GM23338 (cell line): Measurements from ENCODE around the gene TLE2.

Experiments used
- CREB1 ChIP-seq: fragments of 250-450 bp; sonication (Bioruptor Pico); IDR thresholded peaks from 2 replicates; pipeline ENCODE4 v1.5.0; 2020; ENCODE audit warnings: low read depth, mild to moderate bottlenecking, moderate library complexity
- EZH2 ChIP-seq: fragments of 200-600 bp; sonication (generic); IDR thresholded peaks from one replicate; pipeline ENCODE4 v1.8.0; 2017; ENCODE audit warnings: antibody characterized with exemption, mild to moderate bottlenecking, low read depth; ENCODE audit not compliant: unreplicated experiment
- EZH2phosphoT487 ChIP-seq: fragments of 200-600 bp; sonication (generic); IDR thresholded peaks from one replicate; pipeline ENCODE4 v1.8.1; 2018; ENCODE audit warnings: antibody characterized with exemption; ENCODE audit not compliant: unreplicated experiment
- JUNB ChIP-seq: IDR thresholded peaks from one replicate; pipeline ENCODE4 v1.6.1; 2016; ENCODE audit warnings: antibody characterized with exemption; ENCODE audit not compliant: unreplicated experiment
- POLR2AphosphoS5 ChIP-seq: IDR thresholded peaks from 2 replicates; pipeline ENCODE4 v1.6.1; 2016; ENCODE audit warnings: antibody characterized with exemption, low read depth
- REST ChIP-seq: IDR thresholded peaks from one replicate; pipeline ENCODE4 v1.6.1; 2018; ENCODE audit warnings: antibody characterized with exemption; ENCODE audit not compliant: unreplicated experiment
- STAT1 ChIP-seq: IDR thresholded peaks from one replicate; pipeline ENCODE4 v1.6.1; 2016; ENCODE audit warnings: antibody characterized with exemption; ENCODE audit not compliant: unreplicated experiment
- ZNF331 ChIP-seq: fragments of 250-450 bp; sonication (Bioruptor Pico); IDR thresholded peaks from 2 replicates; pipeline ENCODE4 v1.5.0; 2020; ENCODE audit warnings: low read depth, mild to moderate bottlenecking, moderate library complexity
- TF ChIP-seq, protein P1 (sequence below), 2 experiments: fragments of 200-600 bp in 1 of 2; sonication (generic) in 1 of 2; conservative IDR thresholded peaks; 2 replicates each; pipeline versions ENCODE4 v1.5.1 to v1.6.1; 2016 to 2017; ENCODE audit warnings: antibody characterized with exemption in 2 of 2, low read depth in 2 of 2, mild to moderate bottlenecking in 2 of 2, moderate library complexity in 1 of 2
- TF ChIP-seq, protein P2 (sequence below): fragments of 250-450 bp; sonication (Bioruptor Pico); IDR thresholded peaks from 2 replicates; pipeline ENCODE4 v1.5.0; 2020; ENCODE audit warnings: mild to moderate bottlenecking, moderate library complexity
- TF ChIP-seq, protein P3 (sequence below): IDR thresholded peaks from 2 replicates; pipeline ENCODE4 v1.6.1; 2016; ENCODE audit warnings: antibody characterized with exemption

GRCh38 chr19:3041761-3042620 is 12.9 kb upstream of the TLE2 start:
- TF ChIP-seq EZH2, result no peak
- TF ChIP-seq, protein P1, sequence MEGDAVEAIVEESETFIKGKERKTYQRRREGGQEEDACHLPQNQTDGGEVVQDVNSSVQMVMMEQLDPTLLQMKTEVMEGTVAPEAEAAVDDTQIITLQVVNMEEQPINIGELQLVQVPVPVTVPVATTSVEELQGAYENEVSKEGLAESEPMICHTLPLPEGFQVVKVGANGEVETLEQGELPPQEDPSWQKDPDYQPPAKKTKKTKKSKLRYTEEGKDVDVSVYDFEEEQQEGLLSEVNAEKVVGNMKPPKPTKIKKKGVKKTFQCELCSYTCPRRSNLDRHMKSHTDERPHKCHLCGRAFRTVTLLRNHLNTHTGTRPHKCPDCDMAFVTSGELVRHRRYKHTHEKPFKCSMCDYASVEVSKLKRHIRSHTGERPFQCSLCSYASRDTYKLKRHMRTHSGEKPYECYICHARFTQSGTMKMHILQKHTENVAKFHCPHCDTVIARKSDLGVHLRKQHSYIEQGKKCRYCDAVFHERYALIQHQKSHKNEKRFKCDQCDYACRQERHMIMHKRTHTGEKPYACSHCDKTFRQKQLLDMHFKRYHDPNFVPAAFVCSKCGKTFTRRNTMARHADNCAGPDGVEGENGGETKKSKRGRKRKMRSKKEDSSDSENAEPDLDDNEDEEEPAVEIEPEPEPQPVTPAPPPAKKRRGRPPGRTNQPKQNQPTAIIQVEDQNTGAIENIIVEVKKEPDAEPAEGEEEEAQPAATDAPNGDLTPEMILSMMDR (conservative IDR thresholded peaks at IDR 0.05; ENCODE audit: low read depth in 2 of 2), result no peak
- no peak for TF ChIP-seq STAT1
- TF ChIP-seq POLR2AphosphoS5, result no peak
- TF ChIP-seq EZH2phosphoT487, result no peak
- TF ChIP-seq, protein P2, sequence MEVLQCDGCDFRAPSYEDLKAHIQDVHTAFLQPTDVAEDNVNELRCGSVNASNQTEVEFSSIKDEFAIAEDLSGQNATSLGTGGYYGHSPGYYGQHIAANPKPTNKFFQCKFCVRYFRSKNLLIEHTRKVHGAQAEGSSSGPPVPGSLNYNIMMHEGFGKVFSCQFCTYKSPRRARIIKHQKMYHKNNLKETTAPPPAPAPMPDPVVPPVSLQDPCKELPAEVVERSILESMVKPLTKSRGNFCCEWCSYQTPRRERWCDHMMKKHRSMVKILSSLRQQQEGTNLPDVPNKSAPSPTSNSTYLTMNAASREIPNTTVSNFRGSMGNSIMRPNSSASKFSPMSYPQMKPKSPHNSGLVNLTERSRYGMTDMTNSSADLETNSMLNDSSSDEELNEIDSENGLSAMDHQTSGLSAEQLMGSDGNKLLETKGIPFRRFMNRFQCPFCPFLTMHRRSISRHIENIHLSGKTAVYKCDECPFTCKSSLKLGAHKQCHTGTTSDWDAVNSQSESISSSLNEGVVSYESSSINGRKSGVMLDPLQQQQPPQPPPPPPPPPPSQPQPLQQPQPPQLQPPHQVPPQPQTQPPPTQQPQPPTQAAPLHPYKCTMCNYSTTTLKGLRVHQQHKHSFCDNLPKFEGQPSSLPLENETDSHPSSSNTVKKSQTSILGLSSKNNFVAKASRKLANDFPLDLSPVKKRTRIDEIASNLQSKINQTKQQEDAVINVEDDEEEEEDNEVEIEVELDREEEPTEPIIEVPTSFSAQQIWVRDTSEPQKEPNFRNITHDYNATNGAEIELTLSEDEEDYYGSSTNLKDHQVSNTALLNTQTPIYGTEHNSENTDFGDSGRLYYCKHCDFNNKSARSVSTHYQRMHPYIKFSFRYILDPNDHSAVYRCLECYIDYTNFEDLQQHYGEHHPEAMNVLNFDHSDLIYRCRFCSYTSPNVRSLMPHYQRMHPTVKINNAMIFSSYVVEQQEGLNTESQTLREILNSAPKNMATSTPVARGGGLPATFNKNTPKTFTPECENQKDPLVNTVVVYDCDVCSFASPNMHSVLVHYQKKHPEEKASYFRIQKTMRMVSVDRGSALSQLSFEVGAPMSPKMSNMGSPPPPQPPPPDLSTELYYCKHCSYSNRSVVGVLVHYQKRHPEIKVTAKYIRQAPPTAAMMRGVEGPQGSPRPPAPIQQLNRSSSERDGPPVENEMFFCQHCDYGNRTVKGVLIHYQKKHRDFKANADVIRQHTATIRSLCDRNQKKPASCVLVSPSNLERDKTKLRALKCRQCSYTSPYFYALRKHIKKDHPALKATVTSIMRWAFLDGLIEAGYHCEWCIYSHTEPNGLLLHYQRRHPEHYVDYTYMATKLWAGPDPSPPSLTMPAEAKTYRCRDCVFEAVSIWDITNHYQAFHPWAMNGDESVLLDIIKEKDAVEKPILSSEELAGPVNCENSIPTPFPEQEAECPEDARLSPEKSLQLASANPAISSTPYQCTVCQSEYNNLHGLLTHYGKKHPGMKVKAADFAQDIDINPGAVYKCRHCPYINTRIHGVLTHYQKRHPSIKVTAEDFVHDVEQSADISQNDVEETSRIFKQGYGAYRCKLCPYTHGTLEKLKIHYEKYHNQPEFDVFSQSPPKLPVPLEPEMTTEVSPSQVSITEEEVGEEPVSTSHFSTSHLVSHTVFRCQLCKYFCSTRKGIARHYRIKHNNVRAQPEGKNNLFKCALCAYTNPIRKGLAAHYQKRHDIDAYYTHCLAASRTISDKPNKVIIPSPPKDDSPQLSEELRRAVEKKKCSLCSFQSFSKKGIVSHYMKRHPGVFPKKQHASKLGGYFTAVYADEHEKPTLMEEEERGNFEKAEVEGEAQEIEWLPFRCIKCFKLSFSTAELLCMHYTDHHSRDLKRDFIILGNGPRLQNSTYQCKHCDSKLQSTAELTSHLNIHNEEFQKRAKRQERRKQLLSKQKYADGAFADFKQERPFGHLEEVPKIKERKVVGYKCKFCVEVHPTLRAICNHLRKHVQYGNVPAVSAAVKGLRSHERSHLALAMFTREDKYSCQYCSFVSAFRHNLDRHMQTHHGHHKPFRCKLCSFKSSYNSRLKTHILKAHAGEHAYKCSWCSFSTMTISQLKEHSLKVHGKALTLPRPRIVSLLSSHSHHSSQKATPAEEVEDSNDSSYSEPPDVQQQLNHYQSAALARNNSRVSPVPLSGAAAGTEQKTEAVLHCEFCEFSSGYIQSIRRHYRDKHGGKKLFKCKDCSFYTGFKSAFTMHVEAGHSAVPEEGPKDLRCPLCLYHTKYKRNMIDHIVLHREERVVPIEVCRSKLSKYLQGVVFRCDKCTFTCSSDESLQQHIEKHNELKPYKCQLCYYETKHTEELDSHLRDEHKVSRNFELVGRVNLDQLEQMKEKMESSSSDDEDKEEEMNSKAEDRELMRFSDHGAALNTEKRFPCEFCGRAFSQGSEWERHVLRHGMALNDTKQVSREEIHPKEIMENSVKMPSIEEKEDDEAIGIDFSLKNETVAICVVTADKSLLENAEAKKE, result no peak
- no peak for TF ChIP-seq REST
- TF ChIP-seq CREB1 (CRISPR knock-in tag), result no peak
- no peak for TF ChIP-seq JUNB
- TF ChIP-seq ZNF331 (CRISPR knock-in tag), result no peak
- TF ChIP-seq, protein P3, sequence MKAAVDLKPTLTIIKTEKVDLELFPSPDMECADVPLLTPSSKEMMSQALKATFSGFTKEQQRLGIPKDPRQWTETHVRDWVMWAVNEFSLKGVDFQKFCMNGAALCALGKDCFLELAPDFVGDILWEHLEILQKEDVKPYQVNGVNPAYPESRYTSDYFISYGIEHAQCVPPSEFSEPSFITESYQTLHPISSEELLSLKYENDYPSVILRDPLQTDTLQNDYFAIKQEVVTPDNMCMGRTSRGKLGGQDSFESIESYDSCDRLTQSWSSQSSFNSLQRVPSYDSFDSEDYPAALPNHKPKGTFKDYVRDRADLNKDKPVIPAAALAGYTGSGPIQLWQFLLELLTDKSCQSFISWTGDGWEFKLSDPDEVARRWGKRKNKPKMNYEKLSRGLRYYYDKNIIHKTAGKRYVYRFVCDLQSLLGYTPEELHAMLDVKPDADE, result no peak
